ENCODE data around the gene MOB2. TPM values are rescaled to one million over a fixed set of nuclear protein-coding genes. Genes with fewer than 3 reads are reported as not detected.
"Not testable (repeated sequence)": the region's sequence is repeated elsewhere in the genome, so short reads cannot be mapped to it uniquely, and the experiment has no call there.

The MOB2 gene
- polyA plus RNA-seq, 1 donor = 27.2 TPM

DNA sequence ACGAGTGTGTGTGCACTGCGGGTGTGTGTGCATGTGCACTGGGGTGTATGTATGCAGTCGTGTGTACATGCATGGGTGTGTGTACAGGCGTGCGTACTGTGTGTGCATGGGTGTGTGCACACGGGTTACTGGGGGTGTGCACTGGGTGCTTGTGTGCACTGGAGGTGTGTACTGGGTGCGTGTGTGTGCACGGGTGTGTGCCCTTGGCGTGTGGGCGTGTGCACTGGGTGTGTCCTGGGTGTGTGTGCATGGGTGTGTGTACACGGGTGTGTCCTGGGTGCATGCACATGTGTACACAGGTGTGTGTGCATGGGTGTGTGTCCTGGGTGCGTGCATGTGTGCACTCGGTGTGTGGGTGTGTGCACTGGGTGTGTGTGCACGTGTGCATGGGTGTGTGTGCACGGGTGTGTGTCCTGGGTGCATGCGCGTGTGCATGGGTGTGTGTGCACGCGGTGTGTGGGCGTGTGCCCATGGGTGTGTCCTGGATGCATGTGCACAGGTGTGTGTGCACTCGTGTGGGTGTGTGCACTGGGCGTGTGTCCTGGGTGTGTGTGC is 57.7 kb downstream of the MOB2 start:
- no CpG with 5 or more reads among the region's 22 CpGs for WGBS (ENCODE audit: insufficient coverage, low lambda C conversion rate)
- DNase-seq = no peak
- H3K4me1 ChIP-seq (ENCODE audit: control insufficient read depth, insufficient read depth, low read length) = peaks cover 6% of the 10 kb centered on the region

DNA sequence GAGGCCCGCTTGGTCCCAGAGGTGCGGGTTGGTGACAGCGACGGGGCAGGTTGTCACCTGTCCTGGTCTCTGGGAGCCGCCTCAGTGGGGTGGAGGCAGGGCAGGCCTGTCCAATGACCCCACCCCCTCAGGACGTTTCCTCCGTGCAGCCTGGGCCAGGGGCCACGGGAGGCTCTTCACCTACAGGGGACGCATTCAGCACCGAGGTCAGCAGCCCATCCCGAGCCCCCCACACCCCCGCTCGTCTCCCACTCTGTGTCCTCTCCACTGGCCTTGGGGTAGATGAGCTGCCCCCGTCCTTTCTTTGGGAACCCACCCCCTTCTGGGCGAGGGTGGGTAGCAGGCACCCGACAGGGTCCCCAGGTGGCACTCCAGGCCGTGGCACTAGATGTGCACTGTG is 61.1 kb downstream of the MOB2 start:
- H3K36me3 ChIP-seq (ENCODE audit: control insufficient read depth, insufficient read depth, low read length) = no peaks in the 10 kb centered on the region
- no CpG with 5 or more reads among the region's 17 CpGs for WGBS (ENCODE audit: insufficient coverage, low lambda C conversion rate)

More for the DNA sequence above, 57.7 kb downstream of the MOB2 start:
- Histone ChIP-seq H3K36me3 (ENCODE audit: control insufficient read depth, insufficient read depth, low read length) (no peaks in the 10 kb centered on the region), H3K4me3 (ENCODE audit: low read length) (no peak overlapping the region), H3K27me3 (ENCODE audit: control insufficient read depth, insufficient read depth, low read length) (no peaks in the 10 kb centered on the region), H3K9me3 (ENCODE audit: control insufficient read depth, low read depth, low read length) (peaks cover 16% of the 10 kb centered on the region), H3K27ac (ENCODE audit: low read length) (no peak overlapping the region)

DNA sequence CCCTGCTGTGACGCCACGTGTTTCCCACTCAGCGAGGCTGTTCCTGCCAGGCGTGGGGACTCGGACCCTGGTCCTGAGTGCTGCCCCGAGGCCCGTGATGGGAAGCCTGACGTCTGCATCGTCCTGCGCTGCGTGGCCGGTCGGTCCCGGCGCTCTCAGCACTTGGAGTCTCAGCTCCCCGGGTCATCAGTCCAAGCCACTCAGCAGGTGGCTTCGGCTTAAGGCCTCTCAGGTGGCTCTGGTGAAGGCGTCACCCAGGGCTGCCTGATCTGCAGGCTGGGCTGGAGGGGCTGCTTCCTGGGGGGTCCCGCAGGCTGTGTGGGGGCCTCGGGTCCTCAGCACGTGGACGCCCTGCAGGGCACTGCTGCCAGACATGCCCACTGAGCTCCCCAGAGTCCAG is 61.6 kb downstream of the MOB2 start:
- peaks cover 12% of the 10 kb centered on the region for H3K4me1 ChIP-seq (ENCODE audit: control insufficient read depth, insufficient read depth, low read length)
- DNase-seq = no peak
- no CpG with 5 or more reads among the region's 22 CpGs for whole genome bisulfite sequencing (ENCODE audit: insufficient coverage, low lambda C conversion rate)
- H3K27me3 ChIP-seq (ENCODE audit: control insufficient read depth, insufficient read depth, low read length) = no peaks in the 10 kb centered on the region
- no peak overlapping the region for H3K27ac ChIP-seq (ENCODE audit: low read length)
- peaks cover 36% of the 10 kb centered on the region for H3K9me3 ChIP-seq (ENCODE audit: control insufficient read depth, low read depth, low read length)
- no peak overlapping the region for H3K4me3 ChIP-seq (ENCODE audit: low read length)
- H3K36me3 ChIP-seq (ENCODE audit: control insufficient read depth, insufficient read depth, low read length) = no peaks in the 10 kb centered on the region

More for the DNA sequence above, 61.1 kb downstream of the MOB2 start:
- no peak for DNase-seq
- Histone ChIP-seq H3K27ac (ENCODE audit: low read length) (no peak overlapping the region), H3K4me1 (ENCODE audit: control insufficient read depth, insufficient read depth, low read length) (peaks cover 12% of the 10 kb centered on the region), H3K4me3 (ENCODE audit: low read length) (no peak overlapping the region), H3K27me3 (ENCODE audit: control insufficient read depth, insufficient read depth, low read length) (no peaks in the 10 kb centered on the region), H3K9me3 (ENCODE audit: control insufficient read depth, low read depth, low read length) (peaks cover 32% of the 10 kb centered on the region)

DNA sequence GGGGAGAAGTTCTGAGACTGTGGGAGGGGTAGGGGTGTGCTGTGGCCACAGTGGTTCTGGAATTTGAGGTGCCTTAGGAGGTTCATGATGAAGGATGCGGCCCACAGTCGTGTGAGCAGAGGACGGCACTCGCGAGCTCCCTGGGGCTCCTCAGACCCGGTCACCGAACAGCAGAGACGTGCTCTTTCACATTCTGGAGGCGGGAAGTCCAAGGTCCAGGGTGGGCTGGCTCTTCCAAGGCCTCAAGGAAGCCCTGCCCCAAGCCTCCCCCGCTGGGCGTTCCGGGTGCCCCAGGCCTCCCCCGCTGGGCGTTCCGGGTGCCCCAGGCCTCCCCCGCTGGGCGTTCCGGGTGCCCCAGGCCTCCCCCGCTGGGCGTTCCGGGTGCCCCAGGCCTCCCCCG is 63.2 kb downstream of the MOB2 start:
- not testable (repeated sequence) for H3K4me3 ChIP-seq (ENCODE audit: low read length); H3K27me3 ChIP-seq (ENCODE audit: control insufficient read depth, insufficient read depth, low read length); H3K36me3 ChIP-seq (ENCODE audit: control insufficient read depth, insufficient read depth, low read length)
- no CpG with 5 or more reads among the region's 22 CpGs for WGBS (ENCODE audit: insufficient coverage, low lambda C conversion rate)
- H3K4me1 ChIP-seq (ENCODE audit: control insufficient read depth, insufficient read depth, low read length) = peaks cover 12% of the 10 kb centered on the region
- peak; percentile 89 to 95 for DNase-seq
- peak overlapping the region; percentile 43 for H3K27ac ChIP-seq (ENCODE audit: low read length)
- H3K9me3 ChIP-seq (ENCODE audit: control insufficient read depth, low read depth, low read length) = peaks cover 45% of the 10 kb centered on the region

- no peak for DNase-seq
- Histone ChIP-seq H3K36me3 (ENCODE audit: control insufficient read depth, insufficient read depth, low read length) (no peaks in the 10 kb centered on the region), H3K4me1 (ENCODE audit: control insufficient read depth, insufficient read depth, low read length) (peaks cover 12% of the 10 kb centered on the region), H3K27me3 (ENCODE audit: control insufficient read depth, insufficient read depth, low read length) (no peaks in the 10 kb centered on the region), H3K4me3 (ENCODE audit: low read length) (no peak overlapping the region), H3K9me3 (ENCODE audit: control insufficient read depth, low read depth, low read length) (peaks cover 49% of the 10 kb centered on the region), H3K27ac (ENCODE audit: low read length) (peak overlapping the region; percentile 43)
- 20% methylated on average over 1 of the region's 15 CpGs for WGBS (ENCODE audit: insufficient coverage, low lambda C conversion rate)
These were observed 63.6 kb downstream of the MOB2 start for GRCh38 chr11:1422981-1423380.

GRCh38 chr11:1422481-1422880 is 64.1 kb downstream of the MOB2 start:
- no peak overlapping the region for H3K27ac ChIP-seq (ENCODE audit: low read length)
- H3K4me1 ChIP-seq (ENCODE audit: control insufficient read depth, insufficient read depth, low read length) = peaks cover 12% of the 10 kb centered on the region
- H3K4me3 ChIP-seq (ENCODE audit: low read length) = no peak overlapping the region
- no CpG with 5 or more reads among the region's 9 CpGs for WGBS (ENCODE audit: insufficient coverage, low lambda C conversion rate)
- H3K9me3 ChIP-seq (ENCODE audit: control insufficient read depth, low read depth, low read length) = peaks cover 53% of the 10 kb centered on the region
- H3K27me3 ChIP-seq (ENCODE audit: control insufficient read depth, insufficient read depth, low read length) = no peaks in the 10 kb centered on the region
- peak in 1 of 2 donors; percentile 22 for DNase-seq
- no peaks in the 10 kb centered on the region for H3K36me3 ChIP-seq (ENCODE audit: control insufficient read depth, insufficient read depth, low read length)

DNA sequence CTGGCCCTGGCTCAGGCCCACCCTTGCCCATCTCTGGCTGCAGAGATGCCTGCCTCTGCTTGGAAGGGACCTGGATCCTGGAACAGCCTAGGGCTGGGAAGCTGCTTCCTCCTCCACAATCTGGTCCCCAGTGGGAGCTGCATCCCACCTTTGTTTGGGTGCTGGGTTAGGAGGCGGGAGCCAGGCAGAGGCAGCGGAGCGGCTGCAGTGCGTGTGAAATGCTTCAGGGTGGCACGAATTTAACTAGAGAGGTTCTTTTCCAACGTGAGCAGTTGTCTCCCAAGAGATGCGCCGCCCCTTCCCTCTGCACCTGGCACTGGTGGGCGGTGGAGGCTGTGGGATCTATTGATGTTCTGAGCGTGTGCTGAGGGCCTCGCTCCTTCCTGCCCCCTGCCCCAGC is 65.3 kb downstream of the MOB2 start:
- Histone ChIP-seq H3K27me3 (ENCODE audit: control insufficient read depth, insufficient read depth, low read length) (no peaks in the 10 kb centered on the region), H3K4me3 (ENCODE audit: low read length) (no peak overlapping the region), H3K9me3 (ENCODE audit: control insufficient read depth, low read depth, low read length) (peaks cover 64% of the 10 kb centered on the region), H3K36me3 (ENCODE audit: control insufficient read depth, insufficient read depth, low read length) (no peaks in the 10 kb centered on the region), H3K4me1 (ENCODE audit: control insufficient read depth, insufficient read depth, low read length) (peaks cover 12% of the 10 kb centered on the region), H3K27ac (ENCODE audit: low read length) (no peak overlapping the region)
- no CpG with 5 or more reads among the region's 11 CpGs for WGBS (ENCODE audit: insufficient coverage, low lambda C conversion rate)
- DNase-seq = no peak

DNA sequence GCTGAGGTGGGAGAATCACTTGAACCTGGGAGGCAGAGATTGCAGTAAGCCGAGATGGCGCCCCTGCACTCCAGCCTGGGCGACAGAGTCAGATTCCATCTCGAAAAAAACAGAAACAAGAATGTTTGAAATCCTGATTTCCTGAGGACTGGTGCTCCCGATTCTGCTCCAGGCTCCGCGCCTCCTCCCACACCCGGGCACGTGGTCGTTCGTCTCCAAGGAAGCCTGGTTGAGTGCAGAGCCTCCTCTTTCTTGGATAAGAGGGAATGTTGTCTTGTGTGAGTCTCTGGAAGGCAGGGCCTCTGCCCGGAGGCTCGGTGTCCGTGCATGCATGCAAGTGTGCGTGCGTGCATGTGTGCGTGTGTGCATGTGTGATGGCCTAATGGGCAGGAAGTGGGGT is 66.8 kb downstream of the MOB2 start:
- Histone ChIP-seq H3K27ac (ENCODE audit: low read length) (no peak overlapping the region), H3K36me3 (ENCODE audit: control insufficient read depth, insufficient read depth, low read length) (no peaks in the 10 kb centered on the region), H3K4me1 (ENCODE audit: control insufficient read depth, insufficient read depth, low read length) (peaks cover 12% of the 10 kb centered on the region), H3K9me3 (ENCODE audit: control insufficient read depth, low read depth, low read length) (peaks cover 74% of the 10 kb centered on the region), H3K27me3 (ENCODE audit: control insufficient read depth, insufficient read depth, low read length) (no peaks in the 10 kb centered on the region), H3K4me3 (ENCODE audit: low read length) (no peak overlapping the region)
- WGBS (ENCODE audit: insufficient coverage, low lambda C conversion rate) = no CpG with 5 or more reads among the region's 17 CpGs
- DNase-seq = no peak

Other genes with a start within 250 kb of the MOB2 start
- gene TOLLIP, start 177.1 kb downstream of the MOB2 start, polyA plus RNA-seq = 48.3 TPM
- 14.7 TPM for gene BRSK2, start 96.8 kb downstream of the MOB2 start, polyA plus RNA-seq
- 16.9 TPM for gene DUSP8, start 85.5 kb upstream of the MOB2 start, polyA plus RNA-seq
- 3.0 TPM for gene KRTAP5-1, start 98.5 kb upstream of the MOB2 start, polyA plus RNA-seq
- gene KRTAP5-2, start 111.5 kb upstream of the MOB2 start, polyA plus RNA-seq = 0.42 TPM
- gene KRTAP5-3, start 121.7 kb upstream of the MOB2 start, polyA plus RNA-seq = not detected
- not detected for gene KRTAP5-4, start 135.4 kb upstream of the MOB2 start, polyA plus RNA-seq
- 0.18 TPM for gene KRTAP5-5, start 143.0 kb upstream of the MOB2 start, polyA plus RNA-seq
- not detected for gene KRTAP5-6, start 210.4 kb upstream of the MOB2 start, polyA plus RNA-seq